GM23248 (cell line): Measurements from ENCODE around the gene DICER1. TPM values are rescaled to one million over a fixed set of nuclear protein-coding genes. Genes with fewer than 3 reads are reported as not detected.

Experiments used
- DNase-seq: peaks from one replicate; pipeline ENCODE4 v3.0.0-alpha.2; 2015
- H2AFZ ChIP-seq: fragments of 200-600 bp; sonication (generic); 2 replicates; pipeline ENCODE4 v1.6.1; 2016; ENCODE audit warnings: antibody characterized with exemption
- H3F3A ChIP-seq: fragments of 200-600 bp; sonication (generic); 2 replicates; pipeline ENCODE4 v1.6.1; 2016; ENCODE audit warnings: mild to moderate bottlenecking, antibody characterized with exemption, mixed run types; ENCODE audit not compliant: insufficient read depth
- H3K27ac ChIP-seq: fragments of 200-600 bp; sonication (generic); 2 replicates; pipeline ENCODE4 v1.5.1; 2016; ENCODE audit warnings: mild to moderate bottlenecking
- H3K27me3 ChIP-seq: fragments of 200-600 bp; sonication (generic); replicated peaks from 2 replicates; pipeline ENCODE4 v1.6.1; 2016; ENCODE audit warnings: mild to moderate bottlenecking; ENCODE audit not compliant: insufficient read depth
- H3K36me3 ChIP-seq: fragments of 200-600 bp; sonication (generic); 2 replicates; pipeline ENCODE4 v1.6.1; 2016; ENCODE audit warnings: low read depth, mild to moderate bottlenecking
- H3K4me1 ChIP-seq: fragments of 200-600 bp; sonication (generic); 2 replicates; pipeline ENCODE4 v1.6.1; 2016; ENCODE audit warnings: mild to moderate bottlenecking; ENCODE audit not compliant: insufficient read depth
- H3K4me2 ChIP-seq: fragments of 200-600 bp; sonication (generic); one replicate; pipeline ENCODE4 v1.6.1; 2016; ENCODE audit warnings: mild to moderate bottlenecking; ENCODE audit not compliant: unreplicated experiment
- H3K4me3 ChIP-seq: fragments of 200-600 bp; sonication (generic); 2 replicates; pipeline ENCODE4 v1.5.1; 2016; ENCODE audit warnings: mild to moderate bottlenecking
- H3K79me2 ChIP-seq: fragments of 200-600 bp; sonication (generic); 2 replicates; pipeline ENCODE4 v1.6.1; 2016; ENCODE audit warnings: mild to moderate bottlenecking; ENCODE audit not compliant: insufficient read depth
- H3K9ac ChIP-seq: fragments of 200-600 bp; sonication (generic); 2 replicates; pipeline ENCODE4 v1.6.1; 2016; ENCODE audit warnings: mild to moderate bottlenecking
- H3K9me2 ChIP-seq: fragments of 200-600 bp; sonication (generic); 2 replicates; pipeline ENCODE4 v1.6.1; 2016; ENCODE audit warnings: mixed run types, mild to moderate bottlenecking, moderate library complexity; ENCODE audit not compliant: insufficient read depth
- H3K9me3 ChIP-seq: fragments of 200-600 bp; sonication (generic); one replicate; pipeline ENCODE4 v1.6.1; 2017; ENCODE audit warnings: low read depth
- H4K20me1 ChIP-seq: fragments of 200-600 bp; sonication (generic); 2 replicates; pipeline ENCODE4 v1.6.0; 2016; ENCODE audit not compliant: insufficient read depth
- EZH2 ChIP-seq: fragments of 200-600 bp; sonication (generic); IDR thresholded peaks from 2 replicates; pipeline ENCODE4 v1.6.1; 2018; ENCODE audit warnings: antibody characterized with exemption, mild to moderate bottlenecking; ENCODE audit not compliant: insufficient read depth, poor library complexity, severe bottlenecking
- EZH2phosphoT487 ChIP-seq: fragments of 200-600 bp; sonication (generic); IDR thresholded peaks from 2 replicates; pipeline ENCODE4 v1.6.1; 2018; ENCODE audit warnings: antibody characterized with exemption, moderate library complexity, mild to moderate bottlenecking, low read depth; ENCODE audit not compliant: insufficient read depth
- WGBS, 2 experiments: methylation state at CpG; one replicate each; pipeline ENCODE4 v1.1.6; 2015 to 2017; ENCODE audit warnings: low lambda C conversion rate in 2 of 2, low coverage in 1 of 2; ENCODE audit errors: missing lambda C conversion rate in 2 of 2; 5-methylcytosine and 5-hydroxymethylcytosine counted together
- in situ Hi-C: fragments of 300-500 bp; cut with MboI; formaldehyde crosslinking; loops from 2 replicates; pipeline ENCODE4 v1.15.0; 2020
- polyA plus RNA-seq: library from polyadenylated mRNA; unstranded; fragments of >200 nt; fragmentation: Nextera tagmentation; extraction: Ambion mirVana; gene quantifications from 2 replicates; pipeline ENCODE4 v1.2.1, GENCODE V29; 2016
- total RNA-seq: library from RNA; depleted of rRNA; stranded (reverse); fragments of >200 nt; shearing (Covaris generic); gene quantifications from 2 replicates; pipeline ENCODE4 v1.2.3, GENCODE V29; 2014

Gene DICER1
- total and polyA plus RNA-seq, 2 experiments from 2014 or later: 9.8 to 27.6 TPM

DNA sequence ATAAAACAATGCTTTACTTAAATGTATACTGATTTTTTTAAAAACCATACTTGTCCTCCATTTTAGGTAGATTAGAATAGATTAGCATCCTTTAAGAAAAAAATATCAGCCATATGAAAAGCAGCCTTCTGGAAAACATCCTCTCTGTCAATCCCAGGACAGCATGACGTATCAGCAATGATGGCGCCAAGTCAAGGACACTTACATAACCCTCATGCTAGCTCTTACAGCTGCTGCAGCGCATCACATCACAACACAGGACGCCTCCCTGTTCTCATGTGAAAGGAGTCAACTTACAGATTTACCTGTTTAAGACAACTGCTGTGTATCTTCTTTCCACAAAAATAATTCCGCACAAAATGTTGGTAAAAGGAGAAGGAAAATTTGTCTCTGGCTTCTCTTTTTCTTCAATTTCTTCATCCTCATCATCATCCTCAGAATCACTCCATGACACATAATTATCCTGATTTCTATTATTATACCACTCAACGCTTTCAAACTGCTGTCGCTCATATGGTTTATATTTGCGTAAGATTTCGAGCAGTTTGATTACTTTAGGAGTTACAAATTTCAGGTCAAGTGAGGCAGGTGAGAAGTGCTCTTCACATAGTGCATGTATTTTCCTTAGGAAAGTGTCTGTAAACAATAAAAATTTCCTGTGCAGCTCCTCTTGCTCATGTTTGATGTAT lies 33.3 kb downstream of the DICER1 start:
- 98% methylated on average over 9 of the region's 9 CpGs for WGBS, 2 experiments
- TF ChIP-seq EZH2 (no peak), EZH2phosphoT487 (no peak)
- Histone ChIP-seq H3K9me3 (no peaks in the 10 kb centered on the region), H3K4me1 (no peaks in the 10 kb centered on the region), H3K36me3 (peaks cover 52% of the 10 kb centered on the region), H2AFZ (no peak overlapping the region), H3K27me3 (no peaks in the 10 kb centered on the region), H3K79me2 (peaks cover 73% of the 10 kb centered on the region), H3K9me2 (no peaks in the 10 kb centered on the region), H3K4me2 (no peak overlapping the region), H3K4me3 (no peak overlapping the region), H3F3A (no peaks in the 10 kb centered on the region), H3K27ac (no peak overlapping the region), H4K20me1 (no peaks in the 10 kb centered on the region), H3K9ac (no peak overlapping the region)
- in situ Hi-C loops: no loop called here
- no peak for DNase-seq

- no peaks in the 10 kb centered on the region for H3K9me2 ChIP-seq
- no peaks in the 10 kb centered on the region for H3K27me3 ChIP-seq
- no peaks in the 10 kb centered on the region for H4K20me1 ChIP-seq
- WGBS, 2 experiments: 95 to 98% methylated on average over 12 of the region's 12 CpGs
- H3K9ac ChIP-seq: no peak overlapping the region
- H3K4me3 ChIP-seq: no peak overlapping the region
- H3K79me2 ChIP-seq: peaks cover 73% of the 10 kb centered on the region
- in situ Hi-C loops: no loop called here
- H3K9me3 ChIP-seq: no peaks in the 10 kb centered on the region
- DNase-seq: no peak
- no peaks in the 10 kb centered on the region for H3F3A ChIP-seq
- H2AFZ ChIP-seq: no peak overlapping the region
- H3K27ac ChIP-seq: no peak overlapping the region
- H3K4me2 ChIP-seq: no peak overlapping the region
- H3K36me3 ChIP-seq: peaks cover 46% of the 10 kb centered on the region
- no peaks in the 10 kb centered on the region for H3K4me1 ChIP-seq
- no peak for TF ChIP-seq EZH2
- TF ChIP-seq EZH2phosphoT487: no peak
Measured at GRCh38 chr14:95122621-95122945, 34.7 kb downstream of the DICER1 start.

DNA sequence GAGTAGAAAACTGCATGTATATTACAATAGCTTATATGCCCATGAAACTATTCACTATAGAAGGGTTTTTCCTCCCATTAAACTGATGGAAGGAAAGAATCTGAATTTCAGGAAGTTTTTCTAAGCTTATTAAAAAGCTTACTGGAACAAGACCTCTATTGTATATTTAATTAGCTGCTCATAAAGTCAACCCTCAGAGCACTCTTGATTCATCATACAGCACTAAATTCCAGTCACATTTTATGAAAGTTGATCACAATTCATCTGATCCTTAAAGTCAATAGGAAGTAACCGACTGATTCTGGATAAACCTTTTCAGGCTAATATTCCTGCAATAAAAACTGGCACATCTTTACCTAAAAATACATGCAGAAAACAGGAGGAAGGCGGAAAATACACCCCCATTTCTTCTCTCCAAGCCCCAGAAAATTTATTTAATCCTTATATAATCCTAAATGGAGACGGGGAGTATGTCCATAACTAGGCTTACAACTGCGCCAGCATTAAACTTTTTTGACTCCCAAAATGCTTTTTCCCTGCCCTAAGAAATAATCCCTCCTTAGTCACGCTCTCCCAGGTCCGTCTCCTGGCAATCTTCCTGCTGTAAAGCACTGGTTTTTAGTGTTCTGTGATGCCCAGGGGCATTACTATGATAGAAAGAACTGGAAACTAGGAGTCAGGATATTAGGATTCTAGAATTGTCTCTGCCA lies 35.3 kb downstream of the DICER1 start:
- no peak overlapping the region for H3K4me3 ChIP-seq
- TF ChIP-seq EZH2: no peak
- TF ChIP-seq EZH2phosphoT487: no peak
- no peak overlapping the region for H3K9ac ChIP-seq
- H3K4me1 ChIP-seq: no peaks in the 10 kb centered on the region
- peaks cover 47% of the 10 kb centered on the region for H3K36me3 ChIP-seq
- no peaks in the 10 kb centered on the region for H3F3A ChIP-seq
- 87 to 91% methylated on average over 6 of the region's 6 CpGs for WGBS, 2 experiments
- no peaks in the 10 kb centered on the region for H3K27me3 ChIP-seq
- no peak overlapping the region for H3K4me2 ChIP-seq
- peaks cover 68% of the 10 kb centered on the region for H3K79me2 ChIP-seq
- H3K9me2 ChIP-seq: no peaks in the 10 kb centered on the region
- H2AFZ ChIP-seq: no peak overlapping the region
- in situ Hi-C loops: no loop called here
- no peaks in the 10 kb centered on the region for H3K9me3 ChIP-seq
- H3K27ac ChIP-seq: no peak overlapping the region
- DNase-seq: no peak
- no peaks in the 10 kb centered on the region for H4K20me1 ChIP-seq

DNA sequence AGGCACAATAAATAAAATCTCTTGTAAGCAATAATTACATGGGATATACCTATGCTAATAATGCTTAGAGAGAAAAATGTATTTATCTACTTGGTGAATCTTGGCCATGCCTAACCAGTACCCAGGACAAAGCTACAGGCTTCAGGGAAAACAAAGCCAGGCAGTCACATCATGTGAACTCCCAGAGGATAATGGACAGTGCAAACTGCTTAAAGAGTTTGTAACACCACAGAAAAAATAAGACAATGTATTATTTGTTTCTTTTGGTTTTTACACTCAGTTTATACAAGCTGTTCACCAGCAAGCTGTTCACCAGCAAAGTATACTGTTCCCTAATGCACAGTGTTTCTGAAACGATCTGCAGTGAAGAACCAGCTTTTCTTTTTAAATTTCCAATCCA lies 38.0 kb downstream of the DICER1 start:
- H3K9ac ChIP-seq: no peak overlapping the region
- H3F3A ChIP-seq: no peaks in the 10 kb centered on the region
- H2AFZ ChIP-seq: no peak overlapping the region
- no peak overlapping the region for H3K27ac ChIP-seq
- H3K9me2 ChIP-seq: no peaks in the 10 kb centered on the region
- H4K20me1 ChIP-seq: no peaks in the 10 kb centered on the region
- H3K27me3 ChIP-seq: no peaks in the 10 kb centered on the region
- peaks cover 32% of the 10 kb centered on the region for H3K36me3 ChIP-seq
- H3K4me2 ChIP-seq: no peak overlapping the region
- peaks cover 62% of the 10 kb centered on the region for H3K79me2 ChIP-seq
- H3K4me3 ChIP-seq: no peak overlapping the region
- WGBS, 2 experiments: 7 to 18% methylated on average over 1 of the region's 1 CpG
- no peaks in the 10 kb centered on the region for H3K4me1 ChIP-seq
- no peak for TF ChIP-seq EZH2
- no peak for TF ChIP-seq EZH2phosphoT487
- no peak for DNase-seq
- H3K9me3 ChIP-seq: no peaks in the 10 kb centered on the region
- in situ Hi-C loops: no loop called here
